T-cell (primary cell): ENCODE measurements around the gene LTO1. TPM values are rescaled to one million over a fixed set of nuclear protein-coding genes. Genes with fewer than 3 reads are reported as not detected.

Source experiments
- ATAC-seq, 4 experiments: fragments of 200-7000 bp in 3 of 4; fragments of 150-1000 bp in 1 of 4; cut with Tn5 transposase; replicated peaks in 1 of 4; 1 replicate in 3 of 4; 2 replicates in 1 of 4; pipeline ENCODE4 v1.10.0; 2021; ENCODE audit warnings: moderate library complexity in 3 of 4, mild to moderate bottlenecking in 2 of 4, moderate number of reproducible peaks in 1 of 4
- CTCF ChIA-PET, 2 donors: fragments of 300-600 bp; sonication (Branson Sonifier 250); formaldehyde crosslinking; loops; one replicate each; lab custom pipeline; 2022; ENCODE audit warnings: antibody characterized with exemption in 2 of 2; lab: Charles Lee
- POLR2A ChIA-PET, 2 donors: fragments of 300-600 bp; sonication (Branson Sonifier 250); formaldehyde crosslinking; loops; one replicate each; lab custom pipeline; 2022; ENCODE audit warnings: antibody characterized with exemption in 2 of 2; lab: Charles Lee
- DNase-seq, 35 experiments: peaks; one replicate each; pipeline versions ENCODE4 v3.0.0 to v3.0.0-alpha.2; 2013 to 2023
- H3K27ac ChIP-seq: one replicate; pipeline ENCODE4 v1.5.1; 2013; ENCODE audit warnings: low read length
- H3K27me3 ChIP-seq, 2 experiments: replicated peaks in 1 of 2; 1 replicate in 1 of 2; 2 replicates in 1 of 2; pipeline versions ENCODE4 v1.6.1 to v1.7.0; 2013; ENCODE audit warnings: low read length in 1 of 2, mixed read lengths in 1 of 2; ENCODE audit not compliant: control insufficient read depth in 2 of 2, insufficient read depth in 2 of 2; ENCODE audit errors: extremely low read depth in 1 of 2
- H3K36me3 ChIP-seq, 2 donors: 1 replicate in 1 of 2; 2 replicates in 1 of 2; pipeline versions ENCODE4 v1.6.1 to v1.7.0; 2013; ENCODE audit warnings: low read length in 1 of 2; ENCODE audit not compliant: control insufficient read depth in 2 of 2, insufficient read depth in 1 of 2; ENCODE audit errors: extremely low read depth in 1 of 2
- H3K4me1 ChIP-seq, 2 experiments: 1 replicate in 1 of 2; 2 replicates in 1 of 2; pipeline versions ENCODE4 v1.6.1 to v1.7.0; 2013; ENCODE audit warnings: low read length in 2 of 2, mixed read lengths in 1 of 2; ENCODE audit not compliant: insufficient read depth in 2 of 2, control insufficient read depth in 1 of 2; ENCODE audit errors: extremely low read depth in 1 of 2
- H3K4me3 ChIP-seq, 2 donors: 1 replicate in 1 of 2; 2 replicates in 1 of 2; pipeline versions ENCODE4 v1.5.1 to v1.7.0; 2013; ENCODE audit warnings: mild to moderate bottlenecking in 2 of 2, low read length in 1 of 2, moderate library complexity in 1 of 2; ENCODE audit not compliant: control insufficient read depth in 1 of 2; ENCODE audit errors: extremely low read depth in 1 of 2
- H3K9me3 ChIP-seq: 2 replicates; pipeline ENCODE4 v1.7.0; 2013
- H3K27ac Mint-ChIP-seq, 2 donors: one replicate each; pipeline ENCODE4 v1.8.0; 2020 to 2021; ENCODE audit warnings: mild to moderate bottlenecking in 2 of 2, mixed read lengths in 2 of 2
- H3K27me3 Mint-ChIP-seq, 2 donors: one replicate each; pipeline ENCODE4 v1.8.0; 2021 to 2022; ENCODE audit warnings: mixed read lengths in 2 of 2
- H3K36me3 Mint-ChIP-seq: one replicate; pipeline ENCODE4 v1.8.0; 2021; ENCODE audit warnings: mixed read lengths
- H3K4me1 Mint-ChIP-seq, 3 donors: one replicate each; pipeline ENCODE4 v1.8.0; 2020 to 2022; ENCODE audit warnings: mixed read lengths in 3 of 3, mild to moderate bottlenecking in 1 of 3
- H3K4me3 Mint-ChIP-seq, 3 donors: one replicate each; pipeline ENCODE4 v1.8.0; 2020 to 2022; ENCODE audit warnings: mild to moderate bottlenecking in 3 of 3, mixed read lengths in 3 of 3, moderate library complexity in 3 of 3
- H3K9me3 Mint-ChIP-seq, 3 donors: one replicate each; pipeline ENCODE4 v1.8.0; 2020 to 2022; ENCODE audit warnings: mixed read lengths in 3 of 3
- WGBS: methylation state at CpG from one replicate; pipeline ENCODE4 v1.1.5; 2013; ENCODE audit warnings: missing lambda C conversion rate; ENCODE audit not compliant: insufficient coverage; 5-methylcytosine and 5-hydroxymethylcytosine counted together
- total RNA-seq, 35 experiments: library from RNA in 6 of 35; stranded (reverse) in 6 of 35; fragments of 120-200 nt in 1 of 35; gene quantifications; one replicate each; pipeline versions ENCODE4 v1.2.1 to v1.2.4 and lab custom pipeline; 2013 to 2026

Gene LTO1
- total RNA-seq, 5 donors from 2014 or later (not counting 1 experiment from before 2014, with no cell fraction given), result 31.8 to 64.2 (median 57.4) TPM

- Histone ChIP-seq H3K4me1 (no peaks in the 10 kb centered on the region), H3K27ac (no peak overlapping the region), H3K27me3 (peaks cover 1 to 33% of the 10 kb centered on the region in 2 experiments), H3K36me3 (no peaks in the 10 kb centered on the region), H3K4me3 (no peak overlapping the region), H3K9me3 (no peaks in the 10 kb centered on the region)
- H3K4me3 Mint-ChIP-seq, result no peak overlapping the region
- ChIA-PET POLR2A (no interaction called here), CTCF (no interaction called here)
- 75% methylated on average over 8 of the region's 10 CpGs for whole genome bisulfite sequencing
- ATAC-seq (no peak), DNase-seq (no peak)
- no peaks in the 10 kb centered on the region for H3K36me3 Mint-ChIP-seq
- H3K9me3 Mint-ChIP-seq, result no peaks in the 10 kb centered on the region
- H3K27ac Mint-ChIP-seq, result no peak overlapping the region
- no peaks in the 10 kb centered on the region for H3K4me1 Mint-ChIP-seq
- H3K27me3 Mint-ChIP-seq, result peaks cover 25 to 40% of the 10 kb centered on the region in 2 donors
Measured at GRCh38 chr11:69617682-69618081, 57.5 kb downstream of the LTO1 start.

DNA sequence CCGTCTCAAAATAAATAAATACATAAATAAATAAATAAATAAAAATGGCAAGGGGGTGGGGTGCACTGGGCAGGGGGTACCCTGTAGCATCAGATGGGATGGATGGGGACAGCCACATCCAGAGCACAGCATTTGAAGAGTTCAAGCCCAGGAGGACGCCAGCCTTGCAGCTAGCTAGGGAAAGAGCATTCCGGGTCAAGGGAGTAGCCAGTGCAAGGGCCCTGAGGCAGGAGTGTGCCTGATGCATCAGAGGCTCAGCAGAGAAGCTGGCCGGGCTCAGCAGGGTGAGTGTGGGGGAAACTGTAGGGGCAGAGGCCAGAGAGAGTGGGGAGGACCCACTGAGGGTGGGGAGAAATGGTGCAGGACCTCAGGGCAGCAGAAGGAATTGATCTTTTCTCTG, 57.9 kb downstream of the LTO1 start:
- Mint-ChIP-seq H3K4me1 (no peaks in the 10 kb centered on the region), H3K36me3 (no peaks in the 10 kb centered on the region), H3K27ac (no peak overlapping the region), H3K9me3 (no peaks in the 10 kb centered on the region), H3K4me3 (no peak overlapping the region), H3K27me3 (peaks cover 25 to 40% of the 10 kb centered on the region in 2 donors)
- DNase-seq, result no peak
- H3K9me3 ChIP-seq, result no peaks in the 10 kb centered on the region
- ChIA-PET CTCF (no interaction called here), POLR2A (no interaction called here)
- H3K27me3 ChIP-seq, result peaks cover 0 to 35% of the 10 kb centered on the region in 2 experiments
- no peaks in the 10 kb centered on the region for H3K36me3 ChIP-seq
- no peaks in the 10 kb centered on the region for H3K4me1 ChIP-seq
- no peak for ATAC-seq
- no peak overlapping the region for H3K27ac ChIP-seq
- H3K4me3 ChIP-seq, result no peak overlapping the region
- WGBS, result 78% methylated on average over 3 of the region's 4 CpGs

Other genes starting within 250 kb of the LTO1 start
- gene LINC01488, start 193.7 kb downstream of the LTO1 start, total RNA-seq, result not detected
- gene CCND1, start 34.2 kb downstream of the LTO1 start, total RNA-seq, result 1 to 10 TPM; 1.0 to 4.2 (median 2.8) TPM
- under 1 TPM in 1 of 5 donors, not detected in 4; 0.09 TPM for gene FGF19, start 28.7 kb upstream of the LTO1 start, total RNA-seq
- not detected for gene FGF4, start 100.0 kb upstream of the LTO1 start, total RNA-seq
- not detected for gene FGF3, start 144.1 kb upstream of the LTO1 start, total RNA-seq